Left colon (tissue), 2 donors: Measurements from ENCODE around the gene MRPL28. TPM values are rescaled to one million over a fixed set of nuclear protein-coding genes. Genes with fewer than 3 reads are reported as not detected.
"Not testable (repeated sequence)": the region's sequence is repeated elsewhere in the genome, so short reads cannot be mapped to it uniquely, and the experiment has no call there.

Experiments used
- ATAC-seq: fragments of 200-7000 bp; cut with Tn5 transposase; one replicate; pipeline ENCODE4 v1.9.1; 2020; ENCODE audit warnings: mild to moderate bottlenecking, moderate library complexity
- DNase-seq, 2 donors: peaks; one replicate each; pipeline ENCODE4 v3.0.0-alpha.2; 2020
- intact Hi-C, 2 donors: fragments of 100-400 bp; cut with DNase I in 1 of 2; cut with micrococcal nuclease in 1 of 2; formaldehyde crosslinking; loops; one replicate each; pipeline versions ENCODE4 v1.11.2 to v1.14.0; 2022; cut with DNase I, micrococcal nuclease
- total RNA-seq, 2 donors: library from RNA; stranded (reverse); fragmentation: NEBNext Ultra II Directional; extraction: Animal tissue kit (Norgen Biotek cat#: 25700); gene quantifications; one replicate each; pipeline ENCODE4 v1.2.1, GENCODE V29; 2021
- donor health status: DM: no; HTN: no; CAD: no.
- donor health status: DM: yes; HTN: yes; CAD: no.

Gene MRPL28
- total RNA-seq, 2 donors from 2014 or later = 47.7 to 48.2 TPM

DNA sequence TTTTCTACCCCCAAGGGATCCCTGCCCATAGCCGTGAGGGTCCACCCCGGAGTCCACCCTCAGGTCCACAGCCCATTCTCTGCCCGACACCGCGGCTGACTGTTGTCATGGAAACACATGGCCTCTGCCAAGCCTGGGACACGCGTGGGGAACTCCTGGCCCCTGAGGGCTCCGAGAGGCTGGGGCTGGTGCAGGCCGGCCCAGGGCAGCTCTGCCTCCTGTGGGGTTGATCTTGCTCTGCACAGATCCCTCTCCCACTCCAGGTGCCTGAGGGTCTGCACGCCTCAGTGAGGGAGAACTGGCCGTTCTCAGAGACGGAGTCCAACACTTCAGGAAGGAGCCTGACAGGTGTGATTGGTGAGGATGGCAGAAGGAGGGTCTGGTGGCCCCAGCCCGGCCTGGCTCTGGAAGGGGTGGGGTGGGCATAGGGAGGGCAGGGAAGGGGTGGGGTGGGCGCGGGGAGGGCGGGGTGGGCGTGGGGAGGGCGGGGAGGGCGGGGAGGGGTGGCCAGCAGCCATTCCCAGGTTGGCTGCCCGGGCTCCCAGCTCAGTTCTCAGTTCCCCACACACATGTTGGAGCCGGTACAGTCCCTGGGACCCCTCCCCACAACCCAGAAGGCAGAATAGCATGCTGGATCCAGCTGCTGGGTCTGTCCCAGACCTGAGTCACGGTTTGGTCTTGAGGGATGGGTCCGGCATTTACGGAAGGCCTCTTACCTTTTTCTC, 6.4 kb downstream of the MRPL28 start:
- ATAC-seq (no peak), DNase-seq (no peak)
- intact Hi-C loops = no loop called here

DNA sequence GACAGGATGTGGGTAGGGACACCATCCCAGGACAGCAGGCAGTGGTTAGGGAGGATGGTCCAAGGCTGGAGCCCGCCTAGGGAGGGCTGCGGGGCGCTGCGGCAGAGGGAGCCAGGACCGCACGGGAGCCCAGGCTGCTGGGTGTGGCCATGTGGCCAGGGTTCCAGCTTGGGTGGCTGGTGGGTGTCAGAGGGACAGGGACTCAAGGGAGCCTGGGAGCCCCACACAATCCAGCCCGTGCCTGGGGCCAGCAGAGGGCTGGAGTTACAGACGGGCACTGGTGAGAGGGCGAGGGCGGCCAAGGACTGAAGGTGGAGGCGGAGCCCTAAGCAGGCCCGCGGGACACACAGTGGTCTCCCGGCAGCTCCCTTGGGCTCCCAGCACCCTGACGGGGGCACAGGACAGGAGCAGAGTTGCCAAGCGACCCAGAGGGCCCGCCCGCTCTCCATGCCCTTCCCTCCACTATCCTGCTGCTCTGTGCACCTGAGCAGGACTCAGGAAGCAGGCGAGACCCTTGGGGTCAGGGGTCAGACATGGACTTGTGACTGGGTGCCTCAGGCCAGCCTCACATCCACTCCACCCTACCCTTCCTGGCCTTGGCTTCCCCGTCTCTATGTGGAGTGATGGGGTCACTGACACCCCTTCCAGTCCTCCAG, 7.1 kb downstream of the MRPL28 start:
- DNase-seq (no peak), ATAC-seq (no peak)
- intact Hi-C loops = no loop called here

DNA sequence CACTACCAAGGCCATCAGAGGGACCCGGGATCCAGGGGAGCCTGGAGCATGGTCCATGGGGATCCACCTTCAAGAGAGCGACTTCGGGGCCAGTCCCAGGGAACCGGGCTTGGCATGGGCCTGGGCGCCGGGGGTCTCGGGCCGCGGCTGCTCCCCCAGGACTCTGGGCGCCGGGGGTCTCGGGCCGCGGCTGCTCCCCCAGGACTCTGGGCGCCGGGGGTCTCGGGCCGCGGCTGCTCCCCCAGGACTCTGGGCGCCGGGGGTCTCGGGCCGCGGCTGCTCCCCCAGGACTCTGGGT, 7.7 kb downstream of the MRPL28 start:
- intact Hi-C loops, ATAC-seq, DNase-seq: not testable (repeated sequence)

DNA sequence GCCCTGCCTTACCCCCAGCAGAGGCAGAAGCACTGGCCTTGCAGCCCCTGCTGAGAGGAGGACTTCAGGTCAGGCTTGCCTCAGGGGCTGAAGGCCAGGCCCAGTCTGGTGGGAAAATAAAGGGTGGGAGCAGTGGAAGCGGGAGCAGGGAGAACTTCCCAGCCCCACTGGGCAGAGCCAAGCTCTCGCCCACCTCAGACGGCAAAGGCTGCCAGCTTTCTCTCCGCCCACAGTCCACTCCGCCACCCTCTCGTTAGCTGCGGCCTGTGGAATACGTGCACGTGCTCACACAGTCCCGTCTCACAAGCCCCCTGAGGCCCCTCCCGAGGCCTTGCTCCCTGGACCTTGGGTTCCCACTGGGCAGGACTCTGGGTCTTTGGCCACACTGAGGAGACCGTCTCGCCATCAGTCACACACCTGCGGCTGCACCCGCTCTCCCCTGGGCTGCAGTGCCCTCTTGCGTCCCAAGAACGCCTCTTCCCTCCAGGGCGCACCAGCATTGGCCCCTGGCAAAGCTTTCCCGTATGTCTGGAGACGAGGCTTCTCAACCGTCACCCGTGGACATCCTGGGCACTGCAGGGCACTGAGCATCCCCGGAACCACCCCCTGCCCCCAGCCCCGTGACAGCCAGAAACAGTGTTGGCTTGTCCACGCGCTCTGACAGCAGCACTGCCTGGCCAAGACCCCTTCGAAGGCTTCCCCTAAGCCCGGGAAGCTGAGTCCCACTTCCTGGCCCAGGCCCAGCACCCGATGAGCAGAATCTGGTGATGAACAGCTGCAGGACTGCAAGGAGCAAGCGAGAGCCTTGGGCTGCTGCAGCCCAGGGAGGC, 8.3 kb downstream of the MRPL28 start:
- intact Hi-C loops = no loop called here
- DNase-seq (peak; percentile 72 to 85), ATAC-seq (peak; percentile 93)

DNA sequence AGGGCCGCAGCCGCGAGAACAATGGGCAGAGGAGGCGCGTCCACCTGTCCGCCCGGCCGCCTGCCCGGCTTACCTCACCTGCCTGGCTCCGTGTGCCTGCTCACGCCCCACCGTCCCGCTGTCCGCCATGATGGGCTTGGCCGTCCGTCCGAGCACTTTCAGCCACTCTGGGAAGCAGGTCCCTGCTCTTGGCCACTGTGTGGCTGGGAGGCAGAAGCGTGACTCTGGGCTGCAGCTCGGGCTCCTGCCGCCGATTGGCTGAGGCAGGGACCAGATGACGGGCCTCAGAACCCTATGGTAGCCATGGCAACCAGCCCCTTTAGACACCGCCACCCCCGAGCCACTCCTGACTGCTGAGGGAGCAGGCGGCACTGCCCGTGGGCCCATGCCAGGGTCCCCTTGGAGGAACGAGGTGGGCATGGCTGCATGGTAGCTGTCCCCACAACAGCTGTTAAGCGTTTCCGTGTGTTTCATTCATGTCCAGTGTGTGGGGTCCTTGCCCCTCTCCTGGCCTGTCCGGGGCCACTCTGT, 8.9 kb downstream of the MRPL28 start:
- intact Hi-C loops = no loop called here
- ATAC-seq = no peak
- no peak for DNase-seq

DNA sequence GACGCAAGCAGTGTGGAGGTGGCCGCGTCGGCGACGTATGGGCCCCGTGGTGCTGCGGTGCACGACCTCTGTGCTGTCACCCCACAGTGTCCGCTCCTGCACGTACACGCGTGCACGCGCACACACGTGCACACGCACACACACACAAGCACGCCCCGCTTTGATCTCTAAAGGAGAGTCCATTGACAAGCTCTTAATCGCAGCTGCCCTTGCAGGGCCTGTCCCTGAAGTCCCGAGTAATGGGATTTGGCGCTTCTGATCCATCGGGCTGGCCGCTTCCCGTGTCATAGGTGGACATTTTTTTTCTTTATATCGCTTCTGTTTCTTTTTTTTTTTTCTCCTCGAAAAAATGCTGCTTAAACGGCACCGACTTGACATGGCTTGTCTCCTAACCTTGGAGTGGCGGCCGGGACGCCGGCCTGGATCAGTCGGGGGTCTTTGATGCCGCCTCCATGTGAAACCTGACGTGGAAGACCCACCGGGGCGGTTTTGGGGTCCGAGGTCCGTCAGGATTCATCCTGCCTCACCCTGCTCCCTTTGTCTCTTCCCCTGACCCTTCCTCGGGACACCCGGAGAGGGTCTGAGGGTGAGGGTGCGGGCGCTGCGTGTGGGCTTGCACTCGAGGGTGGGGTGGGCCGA, 9.5 kb downstream of the MRPL28 start:
- DNase-seq (no peak), ATAC-seq (no peak)
- intact Hi-C loops = no loop called here

DNA sequence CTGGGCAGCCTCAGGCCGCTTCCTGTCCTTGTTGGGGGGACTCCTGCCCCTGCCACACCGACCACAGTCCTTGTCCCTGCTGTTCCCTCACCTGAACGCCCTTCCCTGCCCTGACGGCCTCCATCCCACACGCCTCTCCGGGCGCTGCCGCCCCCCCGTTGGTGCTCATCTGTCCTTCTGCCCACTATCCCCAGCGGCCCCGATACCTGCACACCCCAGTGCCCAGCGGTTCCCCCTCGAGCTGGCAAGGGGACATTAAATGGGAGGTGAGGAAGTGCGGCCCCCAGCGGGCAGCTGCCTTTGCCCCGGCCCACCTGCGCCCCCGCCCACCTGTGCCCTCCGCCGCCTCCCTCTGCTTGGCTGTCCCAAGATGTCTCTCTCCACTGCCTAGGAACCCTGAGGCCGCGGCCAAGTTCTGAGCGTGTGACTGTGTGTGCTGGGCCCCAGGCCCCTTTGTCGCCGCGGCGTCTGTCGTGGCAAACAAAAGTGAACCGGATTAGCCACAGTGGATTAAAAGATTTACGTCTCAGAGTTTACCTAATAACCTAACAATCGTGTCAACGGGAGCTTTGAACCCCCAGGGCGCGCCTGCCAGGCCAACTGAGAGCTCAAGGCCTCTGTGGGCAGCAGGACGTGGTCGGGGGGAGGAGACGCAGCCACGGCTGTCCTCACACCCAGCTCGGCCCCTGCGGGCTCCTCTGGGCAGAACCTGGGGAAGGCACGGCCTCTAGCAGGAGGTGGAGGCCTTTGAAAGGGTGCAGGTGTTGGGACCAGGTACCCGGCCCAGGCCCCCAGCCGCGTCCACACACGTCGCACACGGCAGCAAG, 10.3 kb downstream of the MRPL28 start:
- DNase-seq (no peak), ATAC-seq (no peak)
- intact Hi-C loops = no loop called here

DNA sequence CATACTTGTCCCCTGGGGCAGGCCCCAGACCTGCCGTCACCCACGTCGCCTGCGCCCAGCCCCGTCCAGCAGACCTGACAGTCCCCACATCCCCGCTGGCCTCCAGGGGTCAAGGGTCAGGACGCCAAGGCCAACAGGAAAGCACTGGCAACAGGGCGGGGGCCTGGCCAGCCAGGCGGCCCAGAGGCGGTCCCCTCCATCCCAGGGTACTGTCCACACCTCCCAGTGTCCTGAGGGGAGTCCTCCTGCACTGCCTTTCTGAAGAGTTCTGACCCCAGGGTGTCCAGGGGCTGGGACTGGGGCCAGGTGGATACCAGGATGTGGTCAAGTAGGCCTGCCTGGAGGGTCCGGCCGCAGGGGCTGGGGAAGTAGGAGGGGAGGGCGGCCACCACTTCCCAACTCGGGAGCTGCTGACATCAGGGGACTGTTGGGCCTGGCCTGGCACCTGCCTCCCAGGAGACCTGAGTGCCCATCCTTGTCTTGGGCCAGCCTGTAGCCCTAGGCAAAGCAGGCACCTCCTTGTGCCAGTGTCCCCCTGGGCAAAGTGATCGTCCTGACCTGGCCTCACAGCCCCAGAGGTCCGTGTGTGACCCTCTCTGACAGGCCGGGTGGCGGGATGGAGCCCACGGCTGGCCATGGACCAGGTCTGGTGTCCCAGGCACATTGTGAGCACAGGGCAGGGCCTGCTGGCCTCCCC, 11.1 kb downstream of the MRPL28 start:
- no peak for DNase-seq
- ATAC-seq = no peak
- intact Hi-C loops = no loop called here

DNA sequence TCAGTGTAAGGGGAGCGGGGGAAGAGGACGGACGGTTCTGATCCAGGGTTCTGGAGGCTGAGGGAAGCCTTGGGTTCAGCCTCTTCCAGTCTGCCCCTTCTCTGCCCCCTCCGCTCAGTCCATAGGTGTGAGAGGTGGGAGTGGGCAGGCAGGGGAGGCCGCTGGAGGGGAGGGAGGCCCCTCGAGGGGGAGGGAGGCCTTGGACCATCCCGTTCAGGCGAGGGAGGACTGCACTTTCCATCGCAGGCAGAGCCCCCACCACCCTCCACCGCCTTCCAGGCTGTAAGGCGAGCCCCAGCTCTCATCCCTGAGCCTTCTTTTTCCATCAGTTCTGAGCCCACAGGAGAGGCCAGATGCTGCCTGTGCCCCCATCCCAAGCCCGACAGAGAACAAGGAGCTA, 13.6 kb downstream of the MRPL28 start:
- intact Hi-C loops = no loop called here
- no peak for ATAC-seq
- DNase-seq = no peak

DNA sequence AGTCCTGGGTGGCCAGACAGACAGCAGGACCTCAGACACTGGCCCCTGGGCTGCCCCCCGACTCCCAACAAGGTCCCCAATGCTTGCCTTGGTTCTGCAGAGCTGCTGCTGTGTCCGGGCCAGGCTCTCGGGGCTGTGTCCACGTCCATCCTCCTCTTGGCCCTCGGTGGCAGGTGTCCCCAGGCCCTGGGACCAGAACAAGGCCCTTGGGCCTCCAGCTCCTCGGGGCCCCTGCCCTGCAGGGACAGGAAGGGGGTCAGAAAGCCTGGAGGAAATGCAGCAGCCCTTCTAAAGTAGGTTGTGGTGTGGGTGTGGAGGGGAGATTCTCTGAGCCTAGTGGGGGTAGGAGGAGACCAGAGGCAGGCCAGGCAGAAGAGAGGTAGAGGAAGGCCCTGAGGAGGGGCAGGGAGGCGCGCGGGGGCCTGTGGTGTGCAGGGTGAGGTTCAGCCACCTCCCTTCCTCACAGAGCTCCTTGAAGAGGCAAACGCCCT, 15.3 kb downstream of the MRPL28 start:
- intact Hi-C loops = no loop called here
- ATAC-seq = no peak
- DNase-seq = no peak

DNA sequence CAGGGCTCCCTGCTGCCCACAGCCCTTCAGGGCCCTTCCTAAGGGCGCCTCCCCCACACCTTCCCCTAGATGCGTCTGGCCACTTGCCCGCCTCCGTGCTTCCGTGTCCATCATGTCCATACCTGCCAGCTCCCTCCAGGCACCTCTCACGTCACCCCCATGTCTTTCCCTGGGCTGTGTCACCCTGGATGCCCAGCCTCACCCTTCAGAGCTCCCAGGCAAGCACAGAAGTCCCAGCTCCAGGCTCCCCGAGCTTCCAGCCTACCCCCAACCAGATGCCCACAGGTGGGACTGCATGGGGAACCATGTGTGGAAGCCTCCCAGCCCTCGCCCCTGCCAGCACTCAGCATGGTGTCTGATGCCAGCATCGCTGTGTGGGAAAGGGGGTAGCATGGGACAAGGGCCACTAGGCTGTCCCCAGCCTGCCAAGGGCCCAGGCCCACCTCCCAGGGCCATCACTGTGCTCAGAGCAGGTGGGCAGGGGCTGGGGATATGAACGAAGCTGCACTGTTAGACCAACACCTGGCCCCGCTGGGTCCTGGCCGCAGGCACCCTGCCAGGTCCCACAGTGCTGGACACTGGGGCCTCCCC, 16.0 kb downstream of the MRPL28 start:
- intact Hi-C loops = no loop called here
- DNase-seq (no peak), ATAC-seq (no peak)

DNA sequence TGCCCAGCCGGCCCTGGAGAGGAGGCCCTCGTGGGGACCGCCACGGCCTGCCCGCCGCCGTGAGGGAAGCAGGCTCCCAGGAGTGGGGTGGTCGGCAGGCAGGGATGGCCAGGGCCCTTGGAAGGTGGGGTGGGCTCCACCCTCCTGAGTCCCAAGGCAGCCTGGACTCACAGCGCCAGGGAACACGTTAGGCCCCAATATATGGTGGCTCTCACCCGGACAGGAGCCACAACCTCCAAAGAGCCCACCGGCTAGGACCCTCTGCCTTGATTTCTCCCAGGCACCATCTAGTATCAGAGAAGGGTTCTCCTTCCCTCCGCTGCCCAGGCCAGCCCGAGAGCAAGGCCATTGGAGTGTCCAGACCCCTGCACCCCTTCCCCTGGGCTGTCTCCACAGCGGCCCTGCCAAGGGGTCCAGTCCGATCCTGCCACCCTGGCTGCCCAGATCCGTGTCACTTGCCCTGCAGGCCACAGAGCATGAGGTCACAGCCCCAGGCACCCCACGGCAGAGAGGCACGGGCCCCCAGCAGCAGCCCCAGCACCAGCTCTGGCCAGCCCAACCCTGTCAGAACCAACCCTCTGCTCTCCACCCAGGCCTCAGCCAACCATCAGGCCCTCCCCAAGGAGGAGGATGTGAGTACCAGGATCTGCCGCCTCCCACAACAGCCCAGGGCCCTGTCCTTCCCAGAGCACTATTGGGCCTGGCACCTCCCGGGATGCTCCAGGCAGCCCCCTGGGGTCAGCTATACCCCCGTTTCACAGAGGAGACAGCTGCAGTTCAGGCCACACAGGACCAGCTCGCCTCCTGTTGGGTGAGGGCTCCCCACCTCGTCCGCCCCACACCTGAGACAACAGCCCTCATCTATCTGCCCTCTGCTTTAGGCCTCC, 16.7 kb downstream of the MRPL28 start:
- intact Hi-C loops = no loop called here
- ATAC-seq = no peak
- DNase-seq = peak in 1 of 2 donors; percentile 46

DNA sequence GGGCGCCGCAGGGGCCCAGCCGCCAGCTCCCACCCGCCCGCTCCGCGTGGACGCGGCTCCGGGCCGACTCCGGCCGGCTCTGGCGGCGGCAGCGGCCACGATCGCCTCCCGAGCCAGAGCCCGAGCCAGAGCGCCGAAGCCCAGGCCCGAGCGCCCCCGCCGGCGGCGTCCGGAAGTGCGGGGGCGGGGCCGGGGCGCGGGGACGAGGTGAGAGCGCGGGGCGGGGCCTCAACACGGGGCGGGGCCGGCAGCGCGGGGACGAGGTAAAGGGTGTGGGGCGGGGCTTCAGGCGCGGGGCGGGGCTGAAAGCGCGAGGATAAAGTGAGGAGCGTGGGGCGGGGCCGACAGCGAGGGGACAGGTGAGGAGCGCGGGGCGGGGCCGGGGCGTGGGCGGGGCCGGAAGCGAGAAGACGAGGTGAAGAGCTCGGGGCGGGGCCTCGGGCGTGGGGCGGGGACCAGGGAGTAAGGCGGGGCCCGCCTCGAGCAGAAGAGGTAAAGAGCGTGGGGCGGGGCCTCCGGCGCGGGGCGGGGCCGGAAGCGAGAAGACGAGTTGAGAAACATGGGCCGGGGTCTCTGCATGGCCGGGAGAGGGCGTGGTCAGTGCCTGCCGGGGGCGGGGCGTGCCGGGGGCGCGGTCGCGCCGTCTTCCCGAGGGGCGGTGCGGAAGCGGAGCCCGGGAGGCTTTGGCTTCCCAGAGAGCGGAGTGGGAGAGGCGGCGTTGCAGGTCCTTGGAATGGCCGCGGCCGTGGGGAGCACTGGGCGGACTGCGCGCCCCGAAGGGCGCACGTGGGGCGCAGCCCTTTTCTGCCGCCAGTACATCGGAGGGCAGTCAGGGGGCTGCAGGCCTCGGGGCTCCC, 17.6 kb downstream of the MRPL28 start, which contains the start of gene AXIN1:
TSS of gene AXIN1 (minus strand) at position 177 of the 857 bp plus-strand sequence. CDS start 5,698 bp downstream, outside the sequence.
- DNase-seq = peak; percentile 100
- ATAC-seq = peak; percentile 88
- intact Hi-C loops = no loop called here

DNA sequence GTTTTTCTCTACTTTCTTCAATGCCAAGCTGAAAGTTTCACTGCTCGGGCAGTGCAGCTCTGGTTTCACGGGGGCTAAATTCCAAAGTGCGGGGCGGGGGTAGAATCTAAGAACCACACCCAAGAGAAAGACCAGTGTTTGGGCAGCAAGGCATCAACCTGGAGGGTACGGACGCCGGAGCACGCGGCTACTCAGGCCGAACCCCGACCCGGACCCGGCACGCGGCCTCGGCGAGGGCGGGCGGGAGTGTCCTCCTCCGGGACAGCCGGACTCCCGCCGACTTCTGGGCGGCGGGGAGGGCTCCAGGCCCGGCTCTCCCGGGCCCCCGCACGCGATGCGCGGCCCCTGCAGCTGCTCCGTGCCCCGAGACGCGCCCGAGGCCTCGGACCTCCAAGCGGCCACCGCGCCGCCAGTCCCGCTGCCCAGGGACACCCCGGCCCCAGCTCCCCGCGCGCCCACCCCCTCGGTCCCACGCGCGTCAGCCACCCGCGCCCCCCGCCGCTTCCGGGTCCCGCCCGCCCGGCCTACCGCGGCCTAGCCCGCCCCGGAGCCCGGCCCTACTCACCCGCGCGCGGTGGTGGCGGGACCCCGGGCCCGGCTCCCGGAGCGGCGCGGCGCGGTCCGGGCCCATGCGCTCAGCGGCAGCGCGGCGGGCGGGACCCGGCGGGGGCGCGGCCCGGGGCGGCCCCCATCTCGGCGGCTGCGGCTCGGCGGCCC, 18.4 kb downstream of the MRPL28 start:
- intact Hi-C loops = no loop called here
- ATAC-seq = peak; percentile 2
- DNase-seq = peak in 1 of 2 donors; percentile 64

DNA sequence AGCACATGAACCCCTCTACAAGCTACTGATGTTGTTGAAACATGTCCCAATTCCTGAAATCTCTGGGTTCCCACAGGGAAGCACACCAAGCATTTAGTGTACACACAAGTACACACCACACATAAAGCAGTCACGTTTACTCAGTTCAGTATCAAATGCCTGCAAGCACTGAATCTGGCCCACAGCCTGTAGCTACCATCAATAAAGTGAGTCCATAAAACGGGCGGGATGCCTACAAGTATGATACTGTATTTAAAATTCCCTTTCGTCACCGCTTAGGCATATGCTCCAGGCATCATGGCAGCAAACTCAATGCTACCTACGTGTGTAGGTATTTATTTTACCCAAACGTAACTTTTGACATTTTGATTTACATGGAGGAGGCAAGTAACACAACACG, 20.1 kb downstream of the MRPL28 start:
- DNase-seq (no peak), ATAC-seq (peak; percentile 16)
- intact Hi-C loops = no loop called here
